HepG2 (cell line): ENCODE results near the gene LDLRAD3.

Source experiments
- ATM ChIP-seq: fragments of 450-650 bp; IDR thresholded peaks from 2 replicates; pipeline ENCODE4 v1.7.1; 2017; ENCODE audit warnings: mild to moderate bottlenecking, borderline replicate concordance
- CHD2 ChIP-seq: IDR thresholded peaks from 2 replicates; pipeline ENCODE4 v1.6.1; 2011; ENCODE audit warnings: low read depth, low read length, improper control_type of control experiment
- ELF1 ChIP-seq: sonication (generic); formaldehyde crosslinking; IDR thresholded peaks from 2 replicates; pipeline ENCODE4 v1.4.0; 2020; ENCODE audit warnings: missing genetic modification reagents
- GABPA ChIP-seq, 2 experiments: IDR thresholded peaks; 2 replicates each; pipeline ENCODE4 v1.6.1; 2011 to 2016; ENCODE audit warnings: low read depth in 2 of 2, low read length in 1 of 2, missing biosample characterization in 1 of 2, missing genetic modification characterization in 1 of 2
- KLF16 ChIP-seq, 2 experiments: sonication (generic) in 1 of 2; formaldehyde crosslinking in 1 of 2; IDR thresholded peaks; 2 replicates each; pipeline versions ENCODE4 v1.6.1 to v1.8.0; 2016 to 2023; ENCODE audit warnings: missing genetic modification reagents in 2 of 2, missing compliant biosample characterization in 1 of 2
- MAX ChIP-seq: IDR thresholded peaks from 2 replicates; pipeline ENCODE4 v1.6.1; 2012; ENCODE audit warnings: inconsistent platforms
- RFX5 ChIP-seq: IDR thresholded peaks from 2 replicates; pipeline ENCODE4 v1.6.1; 2011; ENCODE audit warnings: low read depth, low read length, improper control_type of control experiment
- RFXAP ChIP-seq: sonication (generic); formaldehyde crosslinking; IDR thresholded peaks from 2 replicates; pipeline ENCODE4 v1.4.0; 2020; ENCODE audit warnings: missing genetic modification reagents, borderline replicate concordance
- SIN3A ChIP-seq: IDR thresholded peaks from 2 replicates; pipeline ENCODE4 v1.6.1; 2011; ENCODE audit warnings: low read depth, mild to moderate bottlenecking, control low read depth, low read length, borderline replicate concordance
- TBP ChIP-seq: sonication (generic); formaldehyde crosslinking; IDR thresholded peaks from 2 replicates; pipeline ENCODE4 v1.5.0; 2020; ENCODE audit warnings: missing genetic modification reagents
- ZNF652 ChIP-seq: IDR thresholded peaks from 2 replicates; pipeline ENCODE4 v1.6.1; 2016; ENCODE audit warnings: low read depth, borderline replicate concordance

- TF ChIP-seq KLF16 (CRISPR knock-in tag; IDR thresholded peaks at IDR 0.05) (no peak), ATM (no peak), ZNF652 (CRISPR knock-in tag) (no peak), RFXAP (CRISPR knock-in tag) (no peak), TBP (CRISPR knock-in tag) (no peak), MAX (no peak), GABPA (IDR thresholded peaks at IDR 0.05; ENCODE audit: low read depth, low read length) (no peak), GABPA (CRISPR knock-in tag; IDR thresholded peaks at IDR 0.05; ENCODE audit: low read depth) (no peak), ELF1 (CRISPR knock-in tag) (no peak), RFX5 (no peak), CHD2 (no peak), SIN3A (no peak)
Observed at GRCh38 chr11:36053862-36054261, 110.0 kb downstream of the LDLRAD3 start.
